OCI-LY7 (cell line): ENCODE measurements around the gene NOTCH3. TPM values are rescaled to one million over a fixed set of nuclear protein-coding genes. Genes with fewer than 3 reads are reported as not detected.

Experiments used
- BruUV-seq: library from RNA; stranded (reverse); fragments of 400-500 nt; replicated peaks from 2 replicates; lab custom pipeline; 2021; lab: Mats Ljungman, UMichigan
- CTCF ChIA-PET: fragments of 300-600 bp; sonication (Branson Sonifier 250); formaldehyde crosslinking; loops from one replicate; lab custom pipeline; 2022; ENCODE audit warnings: antibody characterized with exemption; ENCODE audit not compliant: unreplicated experiment; lab: Charles Lee
- POLR2A ChIA-PET: fragments of 300-600 bp; sonication (Branson Sonifier 250); formaldehyde crosslinking; loops from one replicate; lab custom pipeline; 2022; ENCODE audit warnings: antibody characterized with exemption; lab: Charles Lee
- DNase-seq: peaks from one replicate; pipeline ENCODE4 v3.0.0-alpha.2; 2015; ENCODE audit warnings: low spot score
- H2AFZ ChIP-seq: fragments of 200-600 bp; sonication (generic), shearing (Covaris generic); 2 replicates; pipeline ENCODE4 v1.6.1; 2014; ENCODE audit warnings: mild to moderate bottlenecking, antibody characterized with exemption, low read length, moderate library complexity
- H3K27ac ChIP-seq: fragments of 200-600 bp; sonication (generic); 2 replicates; pipeline ENCODE4 v1.5.1; 2014; ENCODE audit warnings: mixed run types, low read depth, mild to moderate bottlenecking, moderate library complexity, low read length, inconsistent platforms; ENCODE audit not compliant: poor library complexity, severe bottlenecking
- H3K36me3 ChIP-seq: fragments of 200-600 bp; sonication (generic); 2 replicates; pipeline ENCODE4 v1.6.1; 2014; ENCODE audit warnings: mild to moderate bottlenecking, antibody characterized with exemption, low read length, moderate library complexity, mixed read lengths; ENCODE audit not compliant: insufficient read depth
- H3K4me1 ChIP-seq: fragments of 200-600 bp; sonication (generic); 2 replicates; pipeline ENCODE4 v1.5.1; 2014; ENCODE audit warnings: mild to moderate bottlenecking, low read length; ENCODE audit not compliant: insufficient read depth, poor library complexity, severe bottlenecking
- H3K4me2 ChIP-seq: fragments of 200-600 bp; sonication (generic); 2 replicates; pipeline ENCODE4 v1.6.1; 2014; ENCODE audit warnings: mild to moderate bottlenecking, low read length
- H3K4me3 ChIP-seq: fragments of 200-600 bp; sonication (generic); 2 replicates; pipeline ENCODE4 v1.5.1; 2014; ENCODE audit warnings: mild to moderate bottlenecking, low read depth, low read length; ENCODE audit not compliant: poor library complexity, severe bottlenecking
- H3K79me2 ChIP-seq: fragments of 200-600 bp; sonication (generic); 2 replicates; pipeline ENCODE4 v1.6.1; 2016; ENCODE audit warnings: low read depth, mild to moderate bottlenecking, low read length, moderate library complexity, mixed read lengths; ENCODE audit not compliant: insufficient read depth
- H3K9me2 ChIP-seq: fragments of 200-600 bp; sonication (generic); 2 replicates; pipeline ENCODE4 v1.6.1; 2016; ENCODE audit warnings: mild to moderate bottlenecking, low read length, mixed read lengths; ENCODE audit not compliant: insufficient read depth
- H3K9me3 ChIP-seq: fragments of 200-600 bp; sonication (generic); 2 replicates; pipeline ENCODE4 v1.6.1; 2014; ENCODE audit warnings: mild to moderate bottlenecking, mixed run types, low read length, mixed read lengths
- H4K20me1 ChIP-seq: fragments of 200-600 bp; sonication (generic); 2 replicates; pipeline ENCODE4 v1.6.1; 2014; ENCODE audit warnings: mild to moderate bottlenecking, antibody characterized with exemption, low read length, moderate library complexity, mixed read lengths; ENCODE audit not compliant: insufficient read depth
- EZH2phosphoT487 ChIP-seq: fragments of 200-600 bp; sonication (generic); IDR thresholded peaks from 2 replicates; pipeline ENCODE4 v1.6.1; 2018; ENCODE audit warnings: low read depth, borderline replicate concordance, mild to moderate bottlenecking, mixed run types, antibody characterized with exemption, low read length, moderate library complexity, mixed read lengths
- intact Hi-C: fragments of 100-400 bp; cut with micrococcal nuclease; formaldehyde crosslinking; loops from one replicate; pipeline ENCODE4 v1.10.0; 2022; ENCODE audit not compliant: unreplicated experiment
- total RNA-seq, 2 experiments: library from RNA; depleted of rRNA in 1 of 2; stranded (reverse); fragments of >200 nt in 1 of 2; shearing (Covaris generic) in 1 of 2; gene quantifications; 2 replicates each; pipeline ENCODE4 v1.2.3, GENCODE V29; 2014 to 2022
- TF ChIP-seq, protein P1 (sequence below): fragments of 200-600 bp; sonication (generic); conservative IDR thresholded peaks from 2 replicates; pipeline ENCODE4 v1.5.1; 2014; ENCODE audit warnings: mild to moderate bottlenecking, antibody characterized with exemption, low read length, moderate library complexity, mixed read lengths

The NOTCH3 gene
- total RNA-seq, 2 experiments from 2014 or later = 0.25 TPM; not detected in 1

DNA sequence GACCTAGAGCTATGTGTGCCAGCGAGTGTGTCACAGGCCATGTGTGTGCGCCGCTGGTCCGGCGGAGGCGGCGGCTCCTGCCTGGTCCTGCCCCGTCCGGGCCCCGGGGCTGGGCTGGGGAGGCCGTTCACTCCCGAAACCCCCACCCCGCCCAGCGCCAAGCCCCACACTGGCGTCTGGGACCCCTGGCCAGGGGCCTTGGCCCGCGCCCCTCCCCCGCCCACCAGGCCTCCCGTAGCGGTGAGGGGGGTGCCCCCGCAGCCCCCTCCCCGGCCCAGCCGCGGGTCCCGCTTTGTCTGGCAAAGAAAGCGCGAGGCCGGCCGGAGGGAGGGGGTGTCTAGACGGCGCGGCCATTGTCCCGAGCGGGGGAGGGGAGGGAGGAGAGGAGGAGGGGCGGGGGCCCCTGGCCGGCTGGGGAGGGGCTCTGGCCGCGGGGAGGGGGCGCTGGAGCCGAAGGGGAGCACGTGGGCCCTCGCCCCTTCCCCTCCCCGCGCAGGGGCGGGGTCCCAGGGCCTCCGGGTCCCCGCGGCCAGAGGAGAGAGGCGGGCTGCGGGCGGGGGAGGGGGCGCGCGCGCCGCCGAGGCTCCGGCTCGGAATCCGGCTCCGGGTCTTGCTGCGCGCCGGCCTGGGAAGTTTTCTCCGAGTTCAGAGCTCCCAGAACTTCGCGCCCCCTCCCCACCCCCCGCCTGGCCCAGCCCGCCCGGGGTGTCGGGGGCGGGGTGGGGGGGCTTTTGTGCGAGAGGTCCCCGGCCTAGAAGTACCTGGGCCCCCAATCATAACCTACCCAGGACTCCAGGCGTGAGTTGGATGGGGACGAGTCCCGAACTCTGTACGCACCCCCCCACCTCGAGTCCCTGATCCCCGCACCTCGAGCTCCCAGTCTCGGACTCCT lies 888 bp downstream of the NOTCH3 start:
- no peaks in the 10 kb centered on the region for H3K79me2 ChIP-seq
- TF ChIP-seq, protein P1, sequence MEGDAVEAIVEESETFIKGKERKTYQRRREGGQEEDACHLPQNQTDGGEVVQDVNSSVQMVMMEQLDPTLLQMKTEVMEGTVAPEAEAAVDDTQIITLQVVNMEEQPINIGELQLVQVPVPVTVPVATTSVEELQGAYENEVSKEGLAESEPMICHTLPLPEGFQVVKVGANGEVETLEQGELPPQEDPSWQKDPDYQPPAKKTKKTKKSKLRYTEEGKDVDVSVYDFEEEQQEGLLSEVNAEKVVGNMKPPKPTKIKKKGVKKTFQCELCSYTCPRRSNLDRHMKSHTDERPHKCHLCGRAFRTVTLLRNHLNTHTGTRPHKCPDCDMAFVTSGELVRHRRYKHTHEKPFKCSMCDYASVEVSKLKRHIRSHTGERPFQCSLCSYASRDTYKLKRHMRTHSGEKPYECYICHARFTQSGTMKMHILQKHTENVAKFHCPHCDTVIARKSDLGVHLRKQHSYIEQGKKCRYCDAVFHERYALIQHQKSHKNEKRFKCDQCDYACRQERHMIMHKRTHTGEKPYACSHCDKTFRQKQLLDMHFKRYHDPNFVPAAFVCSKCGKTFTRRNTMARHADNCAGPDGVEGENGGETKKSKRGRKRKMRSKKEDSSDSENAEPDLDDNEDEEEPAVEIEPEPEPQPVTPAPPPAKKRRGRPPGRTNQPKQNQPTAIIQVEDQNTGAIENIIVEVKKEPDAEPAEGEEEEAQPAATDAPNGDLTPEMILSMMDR = no peak
- no peak for TF ChIP-seq EZH2phosphoT487
- peaks cover 21% of the 10 kb centered on the region for H3K4me1 ChIP-seq
- CTCF ChIA-PET = no interaction called here
- no peak overlapping the region for H2AFZ ChIP-seq
- H3K27ac ChIP-seq = no peak overlapping the region
- no TSS peak for BruUV-seq
- no peak overlapping the region for H3K4me3 ChIP-seq
- H3K9me2 ChIP-seq = no peaks in the 10 kb centered on the region
- H3K9me3 ChIP-seq = no peaks in the 10 kb centered on the region
- DNase-seq = no peak
- H3K36me3 ChIP-seq = no peaks in the 10 kb centered on the region
- intact Hi-C loops = no loop called here
- no peaks in the 10 kb centered on the region for H4K20me1 ChIP-seq
- POLR2A ChIA-PET = no interaction called here
- no peak overlapping the region for H3K4me2 ChIP-seq

DNA sequence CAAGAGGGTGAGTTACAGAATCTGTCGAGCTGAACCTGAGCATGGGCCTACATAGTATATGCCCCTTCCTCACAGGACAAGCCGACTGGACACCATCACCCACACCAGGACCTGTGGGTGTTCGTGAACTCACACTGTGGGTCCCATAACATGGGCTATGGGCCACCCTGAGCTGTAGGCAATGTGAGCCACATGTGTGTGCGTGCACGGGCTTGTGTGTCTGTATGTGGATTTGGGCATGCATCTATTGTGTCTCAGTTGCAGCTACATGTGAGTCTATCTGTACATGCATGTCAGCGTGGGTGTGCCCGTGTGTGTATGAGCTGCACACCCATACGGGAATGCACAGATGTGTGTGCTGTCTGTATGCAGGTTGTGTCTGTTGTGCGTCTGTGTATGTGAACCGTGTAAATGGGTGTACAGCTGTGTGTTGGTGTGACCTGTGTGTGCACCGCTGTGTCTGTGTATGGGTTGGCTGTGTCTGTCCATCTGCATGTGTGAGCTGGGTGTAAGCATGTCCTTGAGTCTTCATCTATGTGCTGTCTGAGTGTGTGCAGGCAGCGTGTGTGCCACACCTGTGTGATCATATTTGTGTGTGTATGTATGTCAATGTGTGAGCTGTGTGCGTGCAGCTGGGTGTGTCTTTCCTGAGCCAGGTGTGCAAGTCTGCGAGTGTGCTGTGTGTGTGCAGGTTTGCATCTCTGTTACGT lies 1.7 kb downstream of the NOTCH3 start:
- intact Hi-C loops = no loop called here
- no peak overlapping the region for H2AFZ ChIP-seq
- H3K4me1 ChIP-seq = peaks cover 21% of the 10 kb centered on the region
- no TSS peak for BruUV-seq
- no peak for TF ChIP-seq EZH2phosphoT487
- TF ChIP-seq, protein P1 = no peak
- no peak overlapping the region for H3K27ac ChIP-seq
- no peaks in the 10 kb centered on the region for H3K36me3 ChIP-seq
- POLR2A ChIA-PET = no interaction called here
- DNase-seq = no peak
- no peaks in the 10 kb centered on the region for H3K9me3 ChIP-seq
- no peaks in the 10 kb centered on the region for H4K20me1 ChIP-seq
- no peak overlapping the region for H3K4me3 ChIP-seq
- H3K9me2 ChIP-seq = no peaks in the 10 kb centered on the region
- no peak overlapping the region for H3K4me2 ChIP-seq
- H3K79me2 ChIP-seq = no peaks in the 10 kb centered on the region
- CTCF ChIA-PET = no interaction called here
